ENCODE results near the gene DIP2C. TPM values are rescaled to one million over a fixed set of nuclear protein-coding genes. Genes with fewer than 3 reads are reported as not detected.

Gene DIP2C
- total RNA-seq, 3 donors from 2014 or later = 17.1 to 48.2 (median 20.3) TPM

- DNase-seq (ENCODE audit: low spot score in 2 of 2) = peak in 1 of 2 donors; percentile 15
- H3K36me3 ChIP-seq = no peaks in the 10 kb centered on the region
Measured at GRCh38 chr10:548238-548901, 141.1 kb downstream of the DIP2C start.

GRCh38 chr10:547591-548081 is 141.8 kb downstream of the DIP2C start:
- peak in 1 of 2 donors; percentile 45 for DNase-seq (ENCODE audit: low spot score in 2 of 2)
- Histone ChIP-seq H3K27me3 (no peaks in the 10 kb centered on the region), H3K4me3 (no peak overlapping the region), H3K9me3 (no peaks in the 10 kb centered on the region), H3K27ac (peak overlapping the region in 1 of 2 donors; percentile 0), H3K36me3 (no peaks in the 10 kb centered on the region), H3K4me1 (no peaks in the 10 kb centered on the region)
- intact Hi-C loops (cut with DNase I; ENCODE audit: low total_unique reads) = no loop called here
- TF ChIP-seq CTCF (IDR thresholded peaks at IDR 0.05) = no peak
- no peak for TF ChIP-seq POLR2AphosphoS5 (IDR thresholded peaks at IDR 0.05)
- TF ChIP-seq POLR2A (IDR thresholded peaks at IDR 0.05) = no peak

More at GRCh38 chr10:548238-548901, 141.1 kb downstream of the DIP2C start:
- Histone ChIP-seq H3K4me1 (no peaks in the 10 kb centered on the region), H3K4me3 (no peak overlapping the region), H3K27ac (no peak overlapping the region), H3K27me3 (no peaks in the 10 kb centered on the region), H3K9me3 (no peaks in the 10 kb centered on the region)
- TF ChIP-seq CTCF (IDR thresholded peaks at IDR 0.05) (no peak), POLR2A (IDR thresholded peaks at IDR 0.05) (no peak), POLR2AphosphoS5 (IDR thresholded peaks at IDR 0.05) (no peak)
- intact Hi-C loops (cut with DNase I; ENCODE audit: low total_unique reads) = no loop called here

GRCh38 chr10:546971-547590 is 142.4 kb downstream of the DIP2C start:
- H3K9me3 ChIP-seq = no peaks in the 10 kb centered on the region
- no peak for TF ChIP-seq CTCF (IDR thresholded peaks at IDR 0.05)
- TF ChIP-seq POLR2AphosphoS5 (IDR thresholded peaks at IDR 0.05) = no peak
- TF ChIP-seq POLR2A (IDR thresholded peaks at IDR 0.05) = no peak
- no peaks in the 10 kb centered on the region for H3K27me3 ChIP-seq
- intact Hi-C loops (cut with DNase I; ENCODE audit: low total_unique reads) = no loop called here
- H3K27ac ChIP-seq = peak overlapping the region in 1 of 2 donors; percentile 0
- peak overlapping the region in 1 of 3 donors; percentile 29 for H3K4me3 ChIP-seq
- no peaks in the 10 kb centered on the region for H3K4me1 ChIP-seq
- DNase-seq (ENCODE audit: low spot score in 2 of 2) = peak; percentile 23 to 48
- H3K36me3 ChIP-seq = no peaks in the 10 kb centered on the region

- Histone ChIP-seq H3K4me3 (no peak overlapping the region), H3K36me3 (no peaks in the 10 kb centered on the region), H3K9me3 (no peaks in the 10 kb centered on the region), H3K4me1 (no peaks in the 10 kb centered on the region), H3K27me3 (no peaks in the 10 kb centered on the region), H3K27ac (no peak overlapping the region)
- intact Hi-C loops (cut with DNase I; ENCODE audit: low total_unique reads) = no loop called here
- no peak for DNase-seq (ENCODE audit: low spot score in 2 of 2)
- no peak for TF ChIP-seq CTCF (IDR thresholded peaks at IDR 0.05)
- TF ChIP-seq POLR2AphosphoS5 (IDR thresholded peaks at IDR 0.05) = no peak
- no peak for TF ChIP-seq POLR2A (IDR thresholded peaks at IDR 0.05)
Measured at GRCh38 chr10:546451-546850, 143.0 kb downstream of the DIP2C start.
